ENCODE results near the gene ARHGAP25.

The ARHGAP25 gene, protein sequence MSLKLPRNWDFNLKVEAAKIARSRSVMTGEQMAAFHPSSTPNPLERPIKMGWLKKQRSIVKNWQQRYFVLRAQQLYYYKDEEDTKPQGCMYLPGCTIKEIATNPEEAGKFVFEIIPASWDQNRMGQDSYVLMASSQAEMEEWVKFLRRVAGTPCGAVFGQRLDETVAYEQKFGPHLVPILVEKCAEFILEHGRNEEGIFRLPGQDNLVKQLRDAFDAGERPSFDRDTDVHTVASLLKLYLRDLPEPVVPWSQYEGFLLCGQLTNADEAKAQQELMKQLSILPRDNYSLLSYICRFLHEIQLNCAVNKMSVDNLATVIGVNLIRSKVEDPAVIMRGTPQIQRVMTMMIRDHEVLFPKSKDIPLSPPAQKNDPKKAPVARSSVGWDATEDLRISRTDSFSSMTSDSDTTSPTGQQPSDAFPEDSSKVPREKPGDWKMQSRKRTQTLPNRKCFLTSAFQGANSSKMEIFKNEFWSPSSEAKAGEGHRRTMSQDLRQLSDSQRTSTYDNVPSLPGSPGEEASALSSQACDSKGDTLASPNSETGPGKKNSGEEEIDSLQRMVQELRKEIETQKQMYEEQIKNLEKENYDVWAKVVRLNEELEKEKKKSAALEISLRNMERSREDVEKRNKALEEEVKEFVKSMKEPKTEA

DNA sequence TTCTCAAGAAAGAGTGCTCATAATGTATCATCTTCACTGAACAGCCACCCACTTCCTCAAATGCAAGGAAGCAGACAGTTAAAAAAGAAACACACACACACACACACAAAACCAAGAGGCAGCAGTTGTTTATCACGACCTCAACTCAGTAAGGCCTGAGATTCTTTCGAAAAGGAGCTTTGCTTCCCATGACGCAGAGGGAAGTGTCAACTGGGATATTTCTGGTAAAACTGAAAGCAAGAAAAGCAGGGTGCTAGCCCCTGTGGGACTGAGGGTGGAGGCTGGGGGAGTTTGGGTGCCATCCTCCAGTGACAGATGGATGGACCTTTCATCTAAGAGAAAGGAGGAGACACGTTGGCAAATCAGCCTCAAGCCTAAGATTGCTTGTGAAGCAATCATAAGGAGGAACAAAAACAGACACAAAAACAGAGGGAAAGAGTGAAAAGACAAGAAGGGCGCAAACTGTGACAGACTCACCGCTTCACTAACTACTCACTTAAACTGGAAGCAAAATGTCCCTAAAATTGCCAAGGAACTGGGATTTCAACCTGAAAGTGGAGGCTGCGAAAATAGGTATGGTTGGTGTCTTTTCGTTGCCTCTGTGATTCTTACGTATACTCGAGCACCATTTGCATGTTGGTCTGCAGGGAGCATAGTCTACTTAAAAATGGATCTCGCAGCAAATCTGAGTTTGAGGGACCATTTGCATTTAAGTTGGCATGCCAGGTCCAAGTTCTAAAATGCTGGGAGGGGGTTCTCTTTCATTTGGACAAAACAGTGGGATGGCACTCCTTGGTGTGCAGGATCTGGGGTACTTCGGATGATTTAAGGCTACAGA is at the start of gene ARHGAP25:
Gene ARHGAP25 (plus strand): TSS at position 124 of the 838 bp plus-strand sequence. CDS start 389 bp downstream, at position 513.
- Histone ChIP-seq H3K27ac (ENCODE audit: low read depth, low read length) (peak within 1 kb of the TSS; percentile 95), H3F3A (ENCODE audit: control insufficient read depth, insufficient read depth) (peaks cover 29% of the 10 kb centered on the region), H3K27me3 (ENCODE audit: control insufficient read depth, low read length) (no peaks in the 10 kb centered on the region), H3K79me2 (ENCODE audit: control insufficient read depth, low read length) (peaks cover 46% of the 10 kb centered on the region), H3K4me3 (ENCODE audit: low read length) (peak within 1 kb of the TSS; percentile 77), H3K4me2 (ENCODE audit: low read length) (peak within 1 kb of the TSS; percentile 84), H4K20me1 (ENCODE audit: control insufficient read depth, insufficient read depth, low read depth, low read length) (no peaks in the 10 kb centered on the region), H3K9me2 (replicated peaks; ENCODE audit: control insufficient read depth, low read length) (no peaks in the 10 kb centered on the region), H3K9me3 (ENCODE audit: control insufficient read depth, insufficient read depth, low read length) (no peaks in the 10 kb centered on the region), H3K36me3 (ENCODE audit: control insufficient read depth, low read length) (no peaks in the 10 kb centered on the region; the same call in 1 of the 2 replicates), H3K4me1 (ENCODE audit: control insufficient read depth, low read length) (peaks cover 79% of the 10 kb centered on the region)
- no peak for TF ChIP-seq EZH2phosphoT487 (IDR thresholded peaks at IDR 0.05; ENCODE audit: borderline replicate concordance, low read length)
- TF ChIP-seq, protein P1, sequence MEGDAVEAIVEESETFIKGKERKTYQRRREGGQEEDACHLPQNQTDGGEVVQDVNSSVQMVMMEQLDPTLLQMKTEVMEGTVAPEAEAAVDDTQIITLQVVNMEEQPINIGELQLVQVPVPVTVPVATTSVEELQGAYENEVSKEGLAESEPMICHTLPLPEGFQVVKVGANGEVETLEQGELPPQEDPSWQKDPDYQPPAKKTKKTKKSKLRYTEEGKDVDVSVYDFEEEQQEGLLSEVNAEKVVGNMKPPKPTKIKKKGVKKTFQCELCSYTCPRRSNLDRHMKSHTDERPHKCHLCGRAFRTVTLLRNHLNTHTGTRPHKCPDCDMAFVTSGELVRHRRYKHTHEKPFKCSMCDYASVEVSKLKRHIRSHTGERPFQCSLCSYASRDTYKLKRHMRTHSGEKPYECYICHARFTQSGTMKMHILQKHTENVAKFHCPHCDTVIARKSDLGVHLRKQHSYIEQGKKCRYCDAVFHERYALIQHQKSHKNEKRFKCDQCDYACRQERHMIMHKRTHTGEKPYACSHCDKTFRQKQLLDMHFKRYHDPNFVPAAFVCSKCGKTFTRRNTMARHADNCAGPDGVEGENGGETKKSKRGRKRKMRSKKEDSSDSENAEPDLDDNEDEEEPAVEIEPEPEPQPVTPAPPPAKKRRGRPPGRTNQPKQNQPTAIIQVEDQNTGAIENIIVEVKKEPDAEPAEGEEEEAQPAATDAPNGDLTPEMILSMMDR (IDR thresholded peaks at IDR 0.05; ENCODE audit: low read depth, low read length, poor library complexity, severe bottlenecking) = no peak

DNA sequence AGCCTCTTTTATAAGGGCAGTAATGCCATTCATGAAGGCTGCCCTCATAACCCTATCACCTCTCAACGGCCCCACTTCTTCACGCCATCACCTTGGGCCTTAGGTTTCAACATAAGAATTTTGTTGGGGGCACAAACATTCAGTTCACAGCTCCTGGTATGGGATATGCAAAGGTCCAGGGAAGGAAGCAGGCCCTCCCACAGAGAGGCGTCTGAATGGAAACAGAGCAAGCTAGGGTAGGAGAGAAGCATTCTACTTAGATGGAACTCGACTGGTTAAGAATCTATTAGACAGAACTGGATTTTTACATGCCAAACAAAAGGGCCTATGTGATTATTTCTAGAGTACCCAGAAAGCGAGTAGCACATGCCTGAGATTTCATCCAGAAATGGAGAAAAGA is 48.4 kb upstream of the ARHGAP25 start:
- Histone ChIP-seq H3K27ac (ENCODE audit: low read depth, low read length) (no peak overlapping the region), H3K27me3 (ENCODE audit: control insufficient read depth, low read length) (no peaks in the 10 kb centered on the region), H3F3A (ENCODE audit: control insufficient read depth, insufficient read depth) (peaks cover 19% of the 10 kb centered on the region), H3K4me1 (ENCODE audit: control insufficient read depth, low read length) (peaks cover 55% of the 10 kb centered on the region), H3K9me2 (replicated peaks; ENCODE audit: control insufficient read depth, low read length) (no peaks in the 10 kb centered on the region), H3K4me2 (ENCODE audit: low read length) (no peak overlapping the region), H3K36me3 (ENCODE audit: control insufficient read depth, low read length) (peaks cover 9% of the 10 kb centered on the region; the same call in 1 of the 2 replicates), H4K20me1 (ENCODE audit: control insufficient read depth, insufficient read depth, low read depth, low read length) (no peaks in the 10 kb centered on the region), H3K79me2 (ENCODE audit: control insufficient read depth, low read length) (no peaks in the 10 kb centered on the region), H3K4me3 (ENCODE audit: low read length) (no peak overlapping the region), H3K9me3 (ENCODE audit: control insufficient read depth, insufficient read depth, low read length) (no peaks in the 10 kb centered on the region)
- TF ChIP-seq, protein P1 (IDR thresholded peaks at IDR 0.05; ENCODE audit: low read depth, low read length, poor library complexity, severe bottlenecking) = no peak
- no peak for TF ChIP-seq EZH2phosphoT487 (IDR thresholded peaks at IDR 0.05; ENCODE audit: borderline replicate concordance, low read length)

DNA sequence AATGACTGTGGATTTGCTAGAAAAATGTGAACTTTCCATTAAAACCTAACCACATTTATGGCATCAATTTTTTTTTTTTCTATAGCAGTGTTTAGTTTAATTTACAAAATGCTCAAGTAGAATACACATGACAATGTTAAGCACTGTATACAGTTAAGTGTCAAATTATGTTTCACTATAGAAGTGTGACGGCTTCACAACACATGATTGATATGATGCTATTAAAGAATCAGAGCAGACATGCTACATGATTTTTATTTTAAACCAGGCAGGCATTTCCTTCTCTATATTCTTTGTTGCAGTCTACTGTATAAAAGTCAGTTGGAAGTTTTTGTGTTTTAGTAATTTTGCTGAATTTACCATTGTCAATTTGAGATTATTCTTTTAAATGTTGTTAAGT is 47.6 kb upstream of the ARHGAP25 start:
- Histone ChIP-seq H3K27ac (ENCODE audit: low read depth, low read length) (no peak overlapping the region), H3K27me3 (ENCODE audit: control insufficient read depth, low read length) (no peaks in the 10 kb centered on the region), H3K4me3 (ENCODE audit: low read length) (no peak overlapping the region), H3K4me2 (ENCODE audit: low read length) (no peak overlapping the region), H3K9me3 (ENCODE audit: control insufficient read depth, insufficient read depth, low read length) (no peaks in the 10 kb centered on the region), H3K4me1 (ENCODE audit: control insufficient read depth, low read length) (peaks cover 64% of the 10 kb centered on the region), H3K9me2 (replicated peaks; ENCODE audit: control insufficient read depth, low read length) (no peaks in the 10 kb centered on the region), H3K36me3 (ENCODE audit: control insufficient read depth, low read length) (peaks cover 11% of the 10 kb centered on the region; the same call in 1 of the 2 replicates), H3F3A (ENCODE audit: control insufficient read depth, insufficient read depth) (peaks cover 19% of the 10 kb centered on the region), H4K20me1 (ENCODE audit: control insufficient read depth, insufficient read depth, low read depth, low read length) (no peaks in the 10 kb centered on the region), H3K79me2 (ENCODE audit: control insufficient read depth, low read length) (no peaks in the 10 kb centered on the region)
- TF ChIP-seq, protein P1 (IDR thresholded peaks at IDR 0.05; ENCODE audit: low read depth, low read length, poor library complexity, severe bottlenecking) = no peak
- TF ChIP-seq EZH2phosphoT487 (IDR thresholded peaks at IDR 0.05; ENCODE audit: borderline replicate concordance, low read length) = no peak
